Astrocyte of the spinal cord (primary cell): ENCODE data around the gene CXXC5.
"Not testable (repeated sequence)": the region's sequence is repeated elsewhere in the genome, so short reads cannot be mapped to it uniquely, and the experiment has no call there.

Experiments used
- DNase-seq: peaks from one replicate; pipeline ENCODE4 v3.0.0; 2011; ENCODE audit warnings: low read depth, low spot score
- H3K4me3 ChIP-seq: 2 replicates; pipeline ENCODE4 v1.5.1; 2011; ENCODE audit warnings: low read depth, mild to moderate bottlenecking, low read length, moderate library complexity
- CTCF ChIP-seq: IDR thresholded peaks from 2 replicates; pipeline ENCODE4 v1.5.1; 2012; ENCODE audit warnings: low read depth, mild to moderate bottlenecking, low read length, inconsistent platforms
- in situ Hi-C: cut with HindIII; loops from 2 replicates; pipeline ENCODE4 v1.10.0; 2017; ENCODE audit warnings: low sequenced_read_pairs

The CXXC5 gene

GRCh38 chr5:139648205-139649081 lies at the start of gene CXXC5:
Gene CXXC5, plus strand, starts transcription at chr5:139648349. Its CDS starts 32,175 bp downstream, at chr5:139680524.
- in situ Hi-C loops = loop anchor here (25.0 kb wide), 1 partner anchor 114 kb away; no protein-coding TSS in a partner anchor
- TF ChIP-seq CTCF = no peak
- peak within 1 kb of the TSS; percentile 89 for H3K4me3 ChIP-seq
- DNase-seq = peak; percentile 92

- H3K4me3 ChIP-seq, DNase-seq, in situ Hi-C loops: not testable (repeated sequence)
These were observed 49.6 kb upstream of the CXXC5 start for GRCh38 chr5:139598601-139598965.

- no peak overlapping the region for H3K4me3 ChIP-seq
- TF ChIP-seq CTCF = no peak
- peak; percentile 57 for DNase-seq
- in situ Hi-C loops = no loop called here
These were observed 47.7 kb upstream of the CXXC5 start for GRCh38 chr5:139600336-139600949.

- in situ Hi-C loops = no loop called here
- no peak for TF ChIP-seq CTCF
- DNase-seq = no peak
- no peak overlapping the region for H3K4me3 ChIP-seq
These were observed 46.7 kb upstream of the CXXC5 start for GRCh38 chr5:139601429-139601828.

GRCh38 chr5:139601948-139602347 lies 46.2 kb upstream of the CXXC5 start:
- DNase-seq, in situ Hi-C loops, H3K4me3 ChIP-seq: not testable (repeated sequence)

GRCh38 chr5:139605887-139606286 lies 42.3 kb upstream of the CXXC5 start:
- no peak for TF ChIP-seq CTCF
- H3K4me3 ChIP-seq = no peak overlapping the region
- in situ Hi-C loops = no loop called here
- no peak for DNase-seq

GRCh38 chr5:139611703-139612584 lies 36.2 kb upstream of the CXXC5 start:
- DNase-seq = no peak
- in situ Hi-C loops = no loop called here
- no peak overlapping the region for H3K4me3 ChIP-seq
- TF ChIP-seq CTCF = no peak
